HG02870 (cell line): ENCODE measurements around the gene SIDT1.

Source experiments
- ATAC-seq: cut with Tn5 transposase; IDR thresholded peaks from one replicate; pipeline ENCODE4 v1.9.1; 2021; ENCODE audit warnings: mild to moderate bottlenecking, moderate library complexity; ENCODE audit not compliant: unreplicated experiment

The SIDT1 gene

GRCh38 chr3:113589971-113590370, 57.6 kb downstream of the SIDT1 start:
- ATAC-seq: no peak

- no peak for ATAC-seq
Measured at GRCh38 chr3:113590983-113591382, 58.6 kb downstream of the SIDT1 start.

- no peak for ATAC-seq
Measured at GRCh38 chr3:113594066-113594465, 61.7 kb downstream of the SIDT1 start.

GRCh38 chr3:113597596-113598354, 65.4 kb downstream of the SIDT1 start:
- ATAC-seq: no peak

GRCh38 chr3:113600418-113601182, 68.2 kb downstream of the SIDT1 start:
- ATAC-seq: no peak

- ATAC-seq: no peak
Measured at GRCh38 chr3:113601240-113601639, 68.9 kb downstream of the SIDT1 start.

- no peak for ATAC-seq
Measured at GRCh38 chr3:113602256-113602655, 69.9 kb downstream of the SIDT1 start.

GRCh38 chr3:113602836-113603235, 70.5 kb downstream of the SIDT1 start:
- ATAC-seq: no peak

- ATAC-seq: peak; percentile 99
Measured at GRCh38 chr3:113606539-113607218, 74.3 kb downstream of the SIDT1 start.

GRCh38 chr3:113607219-113607596, 74.9 kb downstream of the SIDT1 start:
- ATAC-seq: no peak

GRCh38 chr3:113614402-113614801, 82.0 kb downstream of the SIDT1 start:
- ATAC-seq: no peak

- ATAC-seq: no peak
Measured at GRCh38 chr3:113615976-113616375, 83.6 kb downstream of the SIDT1 start.

GRCh38 chr3:113617726-113618125, 85.4 kb downstream of the SIDT1 start:
- ATAC-seq: no peak

GRCh38 chr3:113620091-113620490, 87.7 kb downstream of the SIDT1 start:
- ATAC-seq: no peak

- ATAC-seq: no peak
Measured at GRCh38 chr3:113623324-113623723, 91.0 kb downstream of the SIDT1 start.

GRCh38 chr3:113623811-113624210, 91.5 kb downstream of the SIDT1 start:
- no peak for ATAC-seq

- ATAC-seq: no peak
Measured at GRCh38 chr3:113625834-113626233, 93.5 kb downstream of the SIDT1 start.

- peak; percentile 63 for ATAC-seq
Measured at GRCh38 chr3:113626503-113627371, 94.4 kb downstream of the SIDT1 start.

- ATAC-seq: no peak
Measured at GRCh38 chr3:113628316-113628715, 96.0 kb downstream of the SIDT1 start.

GRCh38 chr3:113628788-113629187, 96.4 kb downstream of the SIDT1 start:
- ATAC-seq: no peak
